Gastrocnemius medialis (tissue), 4 donors: ENCODE measurements around the gene SPRR2A. TPM values are rescaled to one million over a fixed set of nuclear protein-coding genes. Genes with fewer than 3 reads are reported as not detected.

Experiments used
- ATAC-seq, 2 donors: fragments of 150-250 bp; one replicate each; pipeline ENCODE4 v1.9.1; 2016
- DNase-seq, 2 donors: peaks; one replicate each; pipeline ENCODE4 v3.0.0-alpha.2; 2019
- H3K27ac ChIP-seq, 4 donors: fragments of 200-600 bp; sonication (generic); 1 replicate in 1 of 4; 2 replicates in 3 of 4; pipeline ENCODE4 v1.5.1; 2016 to 2018; ENCODE audit warnings: mild to moderate bottlenecking in 2 of 4, moderate library complexity in 1 of 4
- H3K27me3 ChIP-seq, 3 donors: fragments of 200-600 bp; sonication (generic) in 2 of 3; 1 replicate in 1 of 3; 2 replicates in 2 of 3; pipeline versions ENCODE4 v1.5.1 to v1.6.0; 2016 to 2019; ENCODE audit warnings: mild to moderate bottlenecking in 1 of 3, moderate library complexity in 1 of 3
- H3K36me3 ChIP-seq, 2 donors: fragments of 200-600 bp; sonication (generic) in 1 of 2; one replicate each; pipeline ENCODE4 v1.5.1; 2017 to 2018
- H3K4me1 ChIP-seq, 2 donors: fragments of 200-600 bp; sonication (generic) in 1 of 2; one replicate each; pipeline ENCODE4 v1.5.1; 2016 to 2017; ENCODE audit warnings: mild to moderate bottlenecking in 2 of 2
- H3K4me3 ChIP-seq, 4 donors: fragments of 200-600 bp; sonication (generic) in 3 of 4; 1 replicate in 1 of 4; 2 replicates in 3 of 4; pipeline ENCODE4 v1.5.1; 2016 to 2019; ENCODE audit warnings: mild to moderate bottlenecking in 2 of 4
- H3K9me3 ChIP-seq, 3 donors: fragments of 200-600 bp; sonication (generic) in 2 of 3; 1 replicate in 1 of 3; 2 replicates in 2 of 3; pipeline ENCODE4 v1.5.1; 2016 to 2019
- CTCF ChIP-seq, 5 experiments: fragments of 450-650 bp in 3 of 5; fragments of 200-600 bp in 2 of 5; sonication (generic) in 2 of 5; IDR thresholded peaks in 4 of 5; conservative IDR thresholded peaks in 1 of 5; 1 replicate in 4 of 5; 2 replicates in 1 of 5; pipeline ENCODE4 v1.5.1; 2016 to 2019; ENCODE audit warnings: antibody characterized with exemption in 5 of 5, mild to moderate bottlenecking in 3 of 5, moderate library complexity in 3 of 5
- POLR2A ChIP-seq, 2 donors: fragments of 450-650 bp; IDR thresholded peaks; one replicate each; pipeline ENCODE4 v1.6.1; 2017; ENCODE audit warnings: antibody characterized with exemption in 2 of 2, mild to moderate bottlenecking in 2 of 2, moderate library complexity in 2 of 2
- in situ Hi-C, 4 donors: fragments of 200-750 bp; cut with MboI; loops; one replicate each; pipeline versions ENCODE4 v1.15.0 to v1.8.0; 2017; ENCODE audit warnings: low sequenced_read_pairs in 4 of 4
- intact Hi-C: fragments of 100-400 bp; cut with DNase I; formaldehyde crosslinking; loops from one replicate; pipeline ENCODE4 v1.15.1; 2023; ENCODE audit warnings: low total_unique reads
- total RNA-seq, 4 donors: library from RNA; depleted of rRNA; stranded (reverse); fragments of >200 nt; gene quantifications; one replicate each; pipeline versions ENCODE4 v1.1.0 to v1.2.3, GENCODE V29; 2016

SPRR2A gene
- total RNA-seq: not detected

GRCh38 chr1:153057375-153057774, at the start of gene SPRR2A:
Gene SPRR2A (minus strand): TSS chr1:153057512. CDS start chr1:153056735, 777 bp downstream.
- ATAC-seq: no peak
- Histone ChIP-seq H3K27me3 (no peaks in the 10 kb centered on the region), H3K4me3 (no peak within 1 kb of the TSS), H3K9me3 (no peaks in the 10 kb centered on the region), H3K27ac (no peak within 1 kb of the TSS), H3K36me3 (no peaks in the 10 kb centered on the region), H3K4me1 (no peaks in the 10 kb centered on the region)
- DNase-seq: no peak
- intact Hi-C loops: no loop called here
- no peak for TF ChIP-seq CTCF (IDR thresholded peaks at IDR 0.05 in 4 of 5, conservative IDR thresholded peaks at IDR 0.05 in 1 of 5)
- no peak for TF ChIP-seq POLR2A (IDR thresholded peaks at IDR 0.05)
- in situ Hi-C loops: no loop called here

GRCh38 chr1:153100245-153100644, 42.9 kb upstream of the SPRR2A start:
- ATAC-seq (no peak), DNase-seq (no peak)
- Histone ChIP-seq H3K4me1 (no peaks in the 10 kb centered on the region), H3K9me3 (no peaks in the 10 kb centered on the region), H3K27ac (no peak overlapping the region), H3K36me3 (no peaks in the 10 kb centered on the region), H3K4me3 (no peak overlapping the region), H3K27me3 (no peaks in the 10 kb centered on the region)
- TF ChIP-seq POLR2A (IDR thresholded peaks at IDR 0.05) (no peak), CTCF (IDR thresholded peaks at IDR 0.05 in 4 of 5, conservative IDR thresholded peaks at IDR 0.05 in 1 of 5) (no peak)
- intact Hi-C loops: no loop called here
- in situ Hi-C loops: no loop called here

- no peaks in the 10 kb centered on the region for H3K9me3 ChIP-seq
- no peak overlapping the region for H3K27ac ChIP-seq
- H3K36me3 ChIP-seq: no peaks in the 10 kb centered on the region
- TF ChIP-seq POLR2A (IDR thresholded peaks at IDR 0.05) (no peak), CTCF (IDR thresholded peaks at IDR 0.05 in 4 of 5, conservative IDR thresholded peaks at IDR 0.05 in 1 of 5) (no peak)
- DNase-seq (no peak), ATAC-seq (no peak)
- no peak overlapping the region for H3K4me3 ChIP-seq
- H3K27me3 ChIP-seq: no peaks in the 10 kb centered on the region
- H3K4me1 ChIP-seq: no peaks in the 10 kb centered on the region
- intact Hi-C loops (no loop called here), in situ Hi-C loops (no loop called here)
Measured at GRCh38 chr1:153099461-153100045, 42.2 kb upstream of the SPRR2A start.

GRCh38 chr1:153095764-153096163, 38.5 kb upstream of the SPRR2A start:
- H3K4me3 ChIP-seq: no peak overlapping the region
- in situ Hi-C loops (no loop called here), intact Hi-C loops (no loop called here)
- no peaks in the 10 kb centered on the region for H3K36me3 ChIP-seq
- no peak for ATAC-seq
- H3K4me1 ChIP-seq: no peaks in the 10 kb centered on the region
- H3K27me3 ChIP-seq: no peaks in the 10 kb centered on the region
- H3K9me3 ChIP-seq: no peaks in the 10 kb centered on the region
- TF ChIP-seq CTCF (IDR thresholded peaks at IDR 0.05 in 4 of 5, conservative IDR thresholded peaks at IDR 0.05 in 1 of 5) (no peak), POLR2A (IDR thresholded peaks at IDR 0.05) (no peak)
- no peak overlapping the region for H3K27ac ChIP-seq
- no peak for DNase-seq

- in situ Hi-C loops (no loop called here), intact Hi-C loops (no loop called here)
- H3K27ac ChIP-seq: no peak within 1 kb of the TSS
- TF ChIP-seq CTCF (IDR thresholded peaks at IDR 0.05 in 4 of 5, conservative IDR thresholded peaks at IDR 0.05 in 1 of 5): no peak
- no peak within 1 kb of the TSS for H3K4me3 ChIP-seq
- no peak for DNase-seq
- no peak for ATAC-seq
- H3K9me3 ChIP-seq: no peaks in the 10 kb centered on the region
- no peaks in the 10 kb centered on the region for H3K4me1 ChIP-seq
- no peaks in the 10 kb centered on the region for H3K36me3 ChIP-seq
- H3K27me3 ChIP-seq: no peaks in the 10 kb centered on the region
Measured at GRCh38 chr1:153094426-153094825, 37.1 kb upstream of the SPRR2A start, which contains the start of gene SPRR2E. Gene SPRR2E (minus strand): TSS chr1:153094526. CDS start chr1:153093751, 775 bp downstream.
